WTC11 (cell line): ENCODE results near the gene MAML3.

ENCODE experiments used
- CTCF ChIP-seq: fragments of 200-600 bp; IDR thresholded peaks from 2 replicates; pipeline ENCODE4 v1.8.0; 2022; ENCODE audit warnings: antibody characterized with exemption
- JUN ChIP-seq: sonication (generic); formaldehyde crosslinking; IDR thresholded peaks from 2 replicates; pipeline ENCODE4 v1.8.0; 2023; ENCODE audit warnings: mild to moderate bottlenecking, missing genetic modification reagents
- TCF7 ChIP-seq: sonication (generic); formaldehyde crosslinking; IDR thresholded peaks from 2 replicates; pipeline ENCODE4 v1.8.0; 2022; ENCODE audit warnings: mild to moderate bottlenecking, low read depth, missing genetic modification reagents, moderate library complexity

- TF ChIP-seq CTCF = no peak
- TF ChIP-seq TCF7 = no peak
- TF ChIP-seq JUN (CRISPR knock-in tag) = no peak
Measured at GRCh38 chr4:139768366-139768765, 385.6 kb downstream of the MAML3 start.
